NB4 (cell line): ENCODE measurements around the gene IRF2BP1.

ENCODE experiments used
- TF ChIP-seq, protein P1 (sequence below): IDR thresholded peaks from one replicate; pipeline ENCODE4 v1.5.1; 2012; ENCODE audit warnings: low read depth, low read length
- TF ChIP-seq, protein P2 (sequence below): IDR thresholded peaks from 2 replicates; pipeline ENCODE4 v1.6.1; 2011; ENCODE audit warnings: low read depth, low read length

DNA sequence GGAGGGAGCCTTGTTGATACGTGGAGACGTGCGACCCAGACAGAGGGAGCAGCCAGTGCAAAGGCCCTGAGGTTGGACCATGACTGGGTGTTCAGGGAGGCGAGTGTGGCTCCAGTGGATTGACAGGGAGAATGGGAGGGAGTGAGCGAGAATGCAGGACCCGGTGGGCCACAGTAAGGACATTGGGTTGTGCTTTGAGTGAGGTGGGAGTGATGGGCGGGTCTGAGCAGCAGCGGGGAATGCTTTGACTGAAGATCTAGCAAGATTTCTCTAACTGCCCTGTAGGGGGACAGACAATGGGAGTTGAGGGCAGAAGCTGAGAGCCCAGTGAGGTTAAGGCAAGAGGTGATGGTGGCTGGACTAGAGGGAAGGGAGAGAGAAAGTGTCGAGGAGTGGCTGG is 36.3 kb upstream of the IRF2BP1 start:
- TF ChIP-seq, protein P1, sequence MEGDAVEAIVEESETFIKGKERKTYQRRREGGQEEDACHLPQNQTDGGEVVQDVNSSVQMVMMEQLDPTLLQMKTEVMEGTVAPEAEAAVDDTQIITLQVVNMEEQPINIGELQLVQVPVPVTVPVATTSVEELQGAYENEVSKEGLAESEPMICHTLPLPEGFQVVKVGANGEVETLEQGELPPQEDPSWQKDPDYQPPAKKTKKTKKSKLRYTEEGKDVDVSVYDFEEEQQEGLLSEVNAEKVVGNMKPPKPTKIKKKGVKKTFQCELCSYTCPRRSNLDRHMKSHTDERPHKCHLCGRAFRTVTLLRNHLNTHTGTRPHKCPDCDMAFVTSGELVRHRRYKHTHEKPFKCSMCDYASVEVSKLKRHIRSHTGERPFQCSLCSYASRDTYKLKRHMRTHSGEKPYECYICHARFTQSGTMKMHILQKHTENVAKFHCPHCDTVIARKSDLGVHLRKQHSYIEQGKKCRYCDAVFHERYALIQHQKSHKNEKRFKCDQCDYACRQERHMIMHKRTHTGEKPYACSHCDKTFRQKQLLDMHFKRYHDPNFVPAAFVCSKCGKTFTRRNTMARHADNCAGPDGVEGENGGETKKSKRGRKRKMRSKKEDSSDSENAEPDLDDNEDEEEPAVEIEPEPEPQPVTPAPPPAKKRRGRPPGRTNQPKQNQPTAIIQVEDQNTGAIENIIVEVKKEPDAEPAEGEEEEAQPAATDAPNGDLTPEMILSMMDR, result peak; percentile 62
- TF ChIP-seq, protein P2, sequence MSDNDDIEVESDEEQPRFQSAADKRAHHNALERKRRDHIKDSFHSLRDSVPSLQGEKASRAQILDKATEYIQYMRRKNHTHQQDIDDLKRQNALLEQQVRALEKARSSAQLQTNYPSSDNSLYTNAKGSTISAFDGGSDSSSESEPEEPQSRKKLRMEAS, result no peak
